ENCODE measurements around the gene FAM135A. TPM values are rescaled to one million over a fixed set of nuclear protein-coding genes. Genes with fewer than 3 reads are reported as not detected.

FAM135A gene
- total RNA-seq, 2 experiments from 2014 or later: 8.2 to 9.4 TPM

GRCh38 chr6:70531133-70531532 is 117.8 kb downstream of the FAM135A start:
- Mint-ChIP-seq H3K27me3 (no peaks in the 10 kb centered on the region), H3K27ac (no peak overlapping the region), H3K4me3 (no peak overlapping the region), H3K9me3 (no peaks in the 10 kb centered on the region), H3K36me3 (ENCODE audit: low read depth) (no peaks in the 10 kb centered on the region), H3K4me1 (ENCODE audit: low read depth) (no peaks in the 10 kb centered on the region)
- intact Hi-C loops (cut with micrococcal nuclease): no loop called here
- ATAC-seq (no peak), DNase-seq (no peak)
- CTCF ChIA-PET: no interaction called here
- TF ChIP-seq, protein P1, sequence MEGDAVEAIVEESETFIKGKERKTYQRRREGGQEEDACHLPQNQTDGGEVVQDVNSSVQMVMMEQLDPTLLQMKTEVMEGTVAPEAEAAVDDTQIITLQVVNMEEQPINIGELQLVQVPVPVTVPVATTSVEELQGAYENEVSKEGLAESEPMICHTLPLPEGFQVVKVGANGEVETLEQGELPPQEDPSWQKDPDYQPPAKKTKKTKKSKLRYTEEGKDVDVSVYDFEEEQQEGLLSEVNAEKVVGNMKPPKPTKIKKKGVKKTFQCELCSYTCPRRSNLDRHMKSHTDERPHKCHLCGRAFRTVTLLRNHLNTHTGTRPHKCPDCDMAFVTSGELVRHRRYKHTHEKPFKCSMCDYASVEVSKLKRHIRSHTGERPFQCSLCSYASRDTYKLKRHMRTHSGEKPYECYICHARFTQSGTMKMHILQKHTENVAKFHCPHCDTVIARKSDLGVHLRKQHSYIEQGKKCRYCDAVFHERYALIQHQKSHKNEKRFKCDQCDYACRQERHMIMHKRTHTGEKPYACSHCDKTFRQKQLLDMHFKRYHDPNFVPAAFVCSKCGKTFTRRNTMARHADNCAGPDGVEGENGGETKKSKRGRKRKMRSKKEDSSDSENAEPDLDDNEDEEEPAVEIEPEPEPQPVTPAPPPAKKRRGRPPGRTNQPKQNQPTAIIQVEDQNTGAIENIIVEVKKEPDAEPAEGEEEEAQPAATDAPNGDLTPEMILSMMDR (IDR thresholded peaks at IDR 0.05): no peak
- POLR2A ChIA-PET: no interaction called here

- ATAC-seq (no peak), DNase-seq (no peak)
- Mint-ChIP-seq H3K27ac (no peak overlapping the region), H3K4me3 (no peak overlapping the region), H3K9me3 (no peaks in the 10 kb centered on the region), H3K4me1 (ENCODE audit: low read depth) (peaks cover 2% of the 10 kb centered on the region), H3K36me3 (ENCODE audit: low read depth) (peaks cover 8% of the 10 kb centered on the region), H3K27me3 (no peaks in the 10 kb centered on the region)
- intact Hi-C loops (cut with micrococcal nuclease): no loop called here
- TF ChIP-seq, protein P1 (IDR thresholded peaks at IDR 0.05): no peak
- ChIA-PET POLR2A (no interaction called here), CTCF (interaction anchor here (1.3 to 1.5 kb wide), 2 partner anchors 16 to 162 kb away, joined by 4 read pairs; no protein-coding TSS in a partner anchor)
Measured at GRCh38 chr6:70537266-70537665, 124.0 kb downstream of the FAM135A start.

DNA sequence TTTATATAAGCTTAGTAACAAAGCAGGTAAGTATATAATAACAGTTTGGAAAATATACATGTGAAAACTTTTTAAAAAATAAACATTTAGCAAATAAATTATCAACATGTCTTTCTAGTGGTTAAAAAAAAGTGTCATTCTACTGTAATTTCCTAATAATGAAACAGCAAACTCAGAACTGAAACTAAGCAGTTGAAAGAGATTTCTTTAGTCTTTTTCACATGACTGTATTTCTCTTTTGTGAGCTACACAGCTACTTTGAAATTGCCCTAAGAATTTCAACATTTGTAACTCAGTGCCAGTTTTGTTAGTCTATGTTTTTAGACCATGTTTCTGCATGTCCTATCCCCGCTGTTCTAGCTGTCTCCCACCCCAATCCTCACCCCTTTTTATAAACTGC is 125.1 kb downstream of the FAM135A start:
- Mint-ChIP-seq H3K4me3 (no peak overlapping the region), H3K4me1 (ENCODE audit: low read depth) (peaks cover 2% of the 10 kb centered on the region), H3K36me3 (ENCODE audit: low read depth) (peaks cover 8% of the 10 kb centered on the region), H3K9me3 (no peaks in the 10 kb centered on the region), H3K27me3 (no peaks in the 10 kb centered on the region), H3K27ac (no peak overlapping the region)
- intact Hi-C loops (cut with micrococcal nuclease): no loop called here
- TF ChIP-seq, protein P1 (IDR thresholded peaks at IDR 0.05): no peak
- ATAC-seq (no peak), DNase-seq (no peak)
- ChIA-PET POLR2A (no interaction called here), CTCF (interaction anchor here (1.5 kb wide), 1 partner anchor 18 kb away, joined by 4 read pairs; no protein-coding TSS in a partner anchor)

GRCh38 chr6:70547313-70547712 is 134.0 kb downstream of the FAM135A start:
- Mint-ChIP-seq H3K27ac (no peak overlapping the region), H3K4me3 (no peak overlapping the region), H3K36me3 (ENCODE audit: low read depth) (no peaks in the 10 kb centered on the region), H3K4me1 (ENCODE audit: low read depth) (no peaks in the 10 kb centered on the region), H3K27me3 (no peaks in the 10 kb centered on the region), H3K9me3 (no peaks in the 10 kb centered on the region)
- TF ChIP-seq, protein P1 (IDR thresholded peaks at IDR 0.05): no peak
- ATAC-seq (peak; percentile 47), DNase-seq (no peak)
- intact Hi-C loops (cut with micrococcal nuclease): loop anchor here (5.0 kb wide), 1 partner anchor 140 kb away; no protein-coding TSS in a partner anchor
- ChIA-PET CTCF (interaction anchor here (0.8 to 3.8 kb wide), 9 partner anchors 10 to 337 kb away, joined by 3 to 31 read pairs (median 5); partner anchors contain the start of gene SDHAF4), POLR2A (no interaction called here)

DNA sequence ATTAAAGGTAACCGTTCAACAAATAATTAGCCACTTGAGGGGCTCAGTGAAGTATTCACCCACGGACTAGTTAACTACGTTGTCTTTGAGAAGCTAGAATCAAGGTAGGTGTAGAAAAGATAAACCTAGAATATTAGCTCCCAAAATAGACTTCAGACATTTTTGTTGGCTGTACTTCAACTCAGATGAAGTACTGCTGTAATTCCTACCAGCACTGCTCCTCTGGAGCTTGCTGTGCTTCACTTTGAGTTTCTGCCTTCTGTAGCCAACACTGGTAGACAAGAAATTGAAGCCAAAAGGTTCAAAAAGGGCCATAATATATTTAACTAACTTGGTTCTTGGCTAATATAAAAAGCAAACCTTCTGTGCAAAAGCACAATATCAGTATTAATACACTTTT is 134.6 kb downstream of the FAM135A start:
- no peaks in the 10 kb centered on the region for H3K4me1 Mint-ChIP-seq (ENCODE audit: low read depth)
- intact Hi-C loops (cut with micrococcal nuclease): loop anchor here (5.0 kb wide), 1 partner anchor 139 kb away; no protein-coding TSS in a partner anchor
- TF ChIP-seq, protein P1 (IDR thresholded peaks at IDR 0.05): no peak
- DNase-seq (no peak), ATAC-seq (no peak)
- ChIA-PET POLR2A (no interaction called here), CTCF (interaction anchor here (0.8 to 3.8 kb wide), 5 partner anchors 10 to 336 kb away, joined by 3 to 31 read pairs (median 4); no protein-coding TSS in a partner anchor)
- H3K4me3 Mint-ChIP-seq: no peak overlapping the region
- H3K9me3 Mint-ChIP-seq: no peaks in the 10 kb centered on the region
- H3K36me3 Mint-ChIP-seq (ENCODE audit: low read depth): no peaks in the 10 kb centered on the region
- no peaks in the 10 kb centered on the region for H3K27me3 Mint-ChIP-seq
- H3K27ac Mint-ChIP-seq: no peak overlapping the region
